CD4-positive, CD25-positive, alpha-beta regulatory T cell (primary cell): ENCODE measurements around the gene ZDHHC14. TPM values are rescaled to one million over a fixed set of nuclear protein-coding genes. Genes with fewer than 3 reads are reported as not detected.
"Not testable (repeated sequence)": the region's sequence is repeated elsewhere in the genome, so short reads cannot be mapped to it uniquely, and the experiment has no call there.

Experiments
- ATAC-seq, 2 donors: fragments of 150-1000 bp; cut with Tn5 transposase; one replicate each; pipeline ENCODE4 v1.10.0; 2021; ENCODE audit warnings: low read depth in 2 of 2, moderate number of reproducible peaks in 2 of 2, moderate library complexity in 1 of 2
- DNase-seq, 3 donors: peaks; one replicate each; pipeline versions ENCODE4 v3.0.0 to v3.0.0-alpha.2; 2012 to 2022; ENCODE audit warnings: mixed read lengths in 1 of 3
- H3K27ac ChIP-seq: one replicate; pipeline ENCODE4 v1.7.0; 2013; ENCODE audit warnings: mild to moderate bottlenecking, low read length; ENCODE audit not compliant: insufficient read depth, poor library complexity, severe bottlenecking
- H3K27me3 ChIP-seq: one replicate; pipeline ENCODE4 v1.7.0; 2013; ENCODE audit warnings: low read length; ENCODE audit not compliant: control insufficient read depth, insufficient read depth
- H3K36me3 ChIP-seq: one replicate; pipeline ENCODE4 v1.7.0; 2013; ENCODE audit warnings: mild to moderate bottlenecking, low read length, moderate library complexity; ENCODE audit not compliant: control insufficient read depth, insufficient read depth
- H3K4me1 ChIP-seq: 2 replicates; pipeline ENCODE4 v1.7.0; 2013; ENCODE audit warnings: mild to moderate bottlenecking, low read length; ENCODE audit not compliant: insufficient read depth, control insufficient read depth, poor library complexity, severe bottlenecking
- H3K4me3 ChIP-seq: one replicate; pipeline ENCODE4 v1.7.0; 2013; ENCODE audit warnings: low read depth, mild to moderate bottlenecking, low read length, moderate library complexity
- H3K9me3 ChIP-seq, 2 experiments: 1 replicate in 1 of 2; 2 replicates in 1 of 2; pipeline ENCODE4 v1.7.0; 2013; ENCODE audit warnings: low read length in 2 of 2, mild to moderate bottlenecking in 1 of 2, moderate library complexity in 1 of 2; ENCODE audit not compliant: control insufficient read depth in 2 of 2
- H3K27ac Mint-ChIP-seq, 3 donors: one replicate each; pipeline ENCODE4 v1.8.0; 2020 to 2022; ENCODE audit warnings: mild to moderate bottlenecking in 3 of 3, mixed read lengths in 3 of 3, moderate library complexity in 2 of 3
- H3K27me3 Mint-ChIP-seq: one replicate; pipeline ENCODE4 v1.8.0; 2022; ENCODE audit warnings: mild to moderate bottlenecking, mixed read lengths
- H3K36me3 Mint-ChIP-seq: one replicate; pipeline ENCODE4 v1.8.0; 2020; ENCODE audit warnings: mixed read lengths
- H3K4me1 Mint-ChIP-seq, 4 donors: one replicate each; pipeline ENCODE4 v1.8.0; 2020 to 2022; ENCODE audit warnings: mixed read lengths in 4 of 4, mild to moderate bottlenecking in 1 of 4
- H3K4me3 Mint-ChIP-seq, 4 donors: one replicate each; pipeline ENCODE4 v1.8.0; 2020 to 2022; ENCODE audit warnings: mild to moderate bottlenecking in 4 of 4, mixed read lengths in 4 of 4, moderate library complexity in 3 of 4
- H3K9me3 Mint-ChIP-seq, 7 donors: one replicate each; pipeline ENCODE4 v1.8.0; 2020 to 2022; ENCODE audit warnings: mixed read lengths in 7 of 7, mild to moderate bottlenecking in 3 of 7, moderate library complexity in 2 of 7
- polyA plus RNA-seq, 4 donors: library from polyadenylated mRNA; unstranded; fragments of 300-500 nt; fragmentation: Illumina TruSeq; gene quantifications; one replicate each; pipeline ENCODE4 v1.2.3, GENCODE V29; 2021
- total RNA-seq: library from RNA; stranded (reverse); gene quantifications from one replicate; pipeline ENCODE4 v1.2.3, GENCODE V29; 2022

The ZDHHC14 gene
- total and polyA plus RNA-seq, 5 donors from 2014 or later = 0.29 to 4.2 (median 1.0) TPM

DNA sequence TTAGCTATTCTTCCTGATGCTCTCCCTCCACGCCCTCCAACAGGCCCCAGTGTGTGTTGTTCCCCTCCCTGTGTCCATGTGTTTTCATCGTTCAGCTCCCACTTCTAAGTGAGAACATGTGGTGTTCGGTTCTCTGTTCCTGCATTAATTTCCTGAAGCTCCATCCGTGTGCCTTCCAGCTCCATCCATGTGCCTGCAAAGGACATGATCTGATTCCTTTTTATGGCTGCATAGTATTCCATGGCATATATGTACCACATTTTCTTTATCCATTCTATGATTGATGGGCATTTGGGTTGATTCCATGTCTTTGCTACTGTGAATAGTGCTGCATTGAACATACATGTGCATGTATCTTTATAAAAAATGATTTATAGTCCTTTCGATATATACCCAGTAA is 27.4 kb downstream of the ZDHHC14 start:
- H3K27ac ChIP-seq, H3K36me3 Mint-ChIP-seq, H3K9me3 ChIP-seq, H3K9me3 Mint-ChIP-seq, H3K36me3 ChIP-seq, H3K4me1 Mint-ChIP-seq, ATAC-seq, H3K27me3 ChIP-seq, H3K27me3 Mint-ChIP-seq, DNase-seq, H3K4me3 ChIP-seq, H3K4me3 Mint-ChIP-seq, H3K4me1 ChIP-seq: not testable (repeated sequence)
- peak overlapping the region in 1 of 3 donors; percentile 36 for H3K27ac Mint-ChIP-seq

DNA sequence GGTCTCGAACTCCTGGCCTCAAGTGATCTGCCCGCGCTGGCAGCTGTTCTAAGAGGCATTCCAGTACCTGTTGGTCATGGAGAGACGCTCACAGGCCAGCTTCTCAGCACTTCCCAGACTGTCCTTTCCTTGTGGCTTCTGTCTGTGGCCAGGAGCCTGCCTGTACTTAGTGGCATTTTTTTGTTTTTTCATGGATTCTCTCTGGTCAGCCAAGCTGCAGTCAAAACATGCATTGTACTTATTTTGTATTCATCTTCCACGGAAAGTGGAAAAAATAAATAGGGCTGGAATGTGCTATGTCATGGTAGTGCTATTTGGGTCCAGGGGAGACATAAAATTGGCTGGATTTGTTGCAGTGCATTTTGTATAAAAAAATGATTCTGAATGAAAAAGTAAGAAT is 29.1 kb downstream of the ZDHHC14 start:
- Histone ChIP-seq H3K36me3 (no peaks in the 10 kb centered on the region), H3K4me1 (no peaks in the 10 kb centered on the region), H3K9me3 (no peaks in the 10 kb centered on the region), H3K27ac (no peak overlapping the region), H3K4me3 (no peak overlapping the region), H3K27me3 (no peaks in the 10 kb centered on the region)
- Mint-ChIP-seq H3K4me1 (peaks cover 0 to 4% (median under 1%) of the 10 kb centered on the region in 4 donors), H3K36me3 (no peaks in the 10 kb centered on the region), H3K27me3 (no peaks in the 10 kb centered on the region), H3K27ac (no peak overlapping the region), H3K9me3 (peaks cover 0 to 1% (median 0%) of the 10 kb centered on the region in 7 donors), H3K4me3 (no peak overlapping the region)
- ATAC-seq (no peak), DNase-seq (no peak)

DNA sequence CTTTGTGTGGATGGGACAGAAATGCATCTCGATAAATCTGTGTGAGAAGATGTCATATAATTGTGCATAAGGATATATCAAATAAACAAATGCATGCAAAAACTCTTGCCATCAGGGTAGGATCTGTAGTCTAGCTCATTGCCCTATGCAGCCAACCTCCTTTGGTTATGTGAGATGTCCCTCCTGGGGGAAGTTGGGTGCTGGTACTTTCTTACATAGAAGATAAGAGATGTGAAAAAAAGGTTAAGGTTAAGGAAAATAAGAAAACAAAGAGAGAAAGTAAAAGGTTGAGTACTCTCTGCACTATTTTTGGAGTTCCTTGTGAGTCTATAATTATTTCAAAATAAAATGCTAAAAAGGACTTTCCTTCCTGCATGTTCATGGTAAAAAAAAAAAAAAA is 30.4 kb downstream of the ZDHHC14 start:
- H3K36me3 ChIP-seq = no peaks in the 10 kb centered on the region
- Mint-ChIP-seq H3K4me3 (no peak overlapping the region), H3K36me3 (no peaks in the 10 kb centered on the region), H3K9me3 (peaks cover 0 to 1% (median 0%) of the 10 kb centered on the region in 7 donors), H3K4me1 (peaks cover 0 to 6% (median under 1%) of the 10 kb centered on the region in 4 donors), H3K27ac (no peak overlapping the region), H3K27me3 (no peaks in the 10 kb centered on the region)
- no peaks in the 10 kb centered on the region for H3K9me3 ChIP-seq
- no peak overlapping the region for H3K4me3 ChIP-seq
- no peak overlapping the region for H3K27ac ChIP-seq
- H3K4me1 ChIP-seq = no peaks in the 10 kb centered on the region
- no peaks in the 10 kb centered on the region for H3K27me3 ChIP-seq
- no peak for ATAC-seq
- no peak for DNase-seq

DNA sequence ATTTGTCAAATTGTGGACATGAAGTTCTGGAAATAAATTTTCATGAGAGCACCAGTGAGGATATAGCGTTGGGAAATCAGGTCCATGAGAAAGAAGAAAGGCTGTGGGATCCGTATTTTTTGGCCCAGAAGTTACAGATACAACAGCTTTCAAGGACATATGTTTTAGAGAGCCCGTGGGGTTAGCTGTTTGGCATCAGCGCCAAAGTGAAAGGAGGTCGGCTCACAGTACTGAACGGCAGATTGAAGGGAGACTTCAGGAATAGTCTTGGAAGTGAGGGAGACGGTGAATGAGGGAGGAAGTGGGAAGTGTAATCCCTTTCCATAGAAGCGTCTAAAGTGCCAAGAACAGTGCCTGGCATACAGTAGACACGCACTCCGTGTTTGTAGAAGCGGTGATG is 31.8 kb downstream of the ZDHHC14 start:
- ATAC-seq (no peak), DNase-seq (no peak)
- H3K36me3 Mint-ChIP-seq = no peaks in the 10 kb centered on the region
- H3K9me3 Mint-ChIP-seq = peaks cover 0 to 1% (median 0%) of the 10 kb centered on the region in 7 donors
- Histone ChIP-seq H3K27me3 (no peaks in the 10 kb centered on the region), H3K36me3 (no peaks in the 10 kb centered on the region), H3K4me3 (no peak overlapping the region), H3K4me1 (no peaks in the 10 kb centered on the region), H3K9me3 (no peaks in the 10 kb centered on the region), H3K27ac (no peak overlapping the region)
- no peak overlapping the region for H3K4me3 Mint-ChIP-seq
- H3K4me1 Mint-ChIP-seq = peaks cover 0 to 6% (median under 1%) of the 10 kb centered on the region in 4 donors
- no peaks in the 10 kb centered on the region for H3K27me3 Mint-ChIP-seq
- H3K27ac Mint-ChIP-seq = no peak overlapping the region

DNA sequence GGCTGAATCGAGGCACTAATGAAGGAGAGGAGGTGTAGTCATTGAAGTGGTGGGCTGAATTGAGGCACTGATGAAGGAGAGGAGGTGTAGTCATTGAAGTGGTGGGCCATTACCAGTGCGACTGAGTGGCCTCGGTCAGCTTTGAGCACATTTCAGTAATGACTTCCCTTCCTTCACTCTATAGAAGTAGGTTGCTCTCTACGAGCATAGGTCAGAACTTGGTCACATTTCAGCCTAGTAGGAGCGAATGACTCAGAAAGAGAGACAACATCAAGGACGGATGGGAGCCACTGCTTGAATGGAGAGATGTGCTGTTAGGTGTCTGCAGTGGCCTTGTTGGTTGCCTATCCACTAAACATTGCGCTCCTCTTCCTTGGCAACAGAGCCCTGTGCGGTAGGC is 39.5 kb downstream of the ZDHHC14 start:
- DNase-seq (no peak), ATAC-seq (no peak)
- Histone ChIP-seq H3K4me3 (no peak overlapping the region), H3K27me3 (no peaks in the 10 kb centered on the region), H3K27ac (no peak overlapping the region), H3K9me3 (no peaks in the 10 kb centered on the region), H3K36me3 (no peaks in the 10 kb centered on the region), H3K4me1 (no peaks in the 10 kb centered on the region)
- H3K4me3 Mint-ChIP-seq = no peak overlapping the region
- no peaks in the 10 kb centered on the region for H3K36me3 Mint-ChIP-seq
- peaks cover 4% of the 10 kb centered on the region for H3K27me3 Mint-ChIP-seq
- H3K9me3 Mint-ChIP-seq = peaks cover 0 to 8% (median 1%) of the 10 kb centered on the region in 7 donors
- no peaks in the 10 kb centered on the region for H3K4me1 Mint-ChIP-seq
- H3K27ac Mint-ChIP-seq = no peak overlapping the region

DNA sequence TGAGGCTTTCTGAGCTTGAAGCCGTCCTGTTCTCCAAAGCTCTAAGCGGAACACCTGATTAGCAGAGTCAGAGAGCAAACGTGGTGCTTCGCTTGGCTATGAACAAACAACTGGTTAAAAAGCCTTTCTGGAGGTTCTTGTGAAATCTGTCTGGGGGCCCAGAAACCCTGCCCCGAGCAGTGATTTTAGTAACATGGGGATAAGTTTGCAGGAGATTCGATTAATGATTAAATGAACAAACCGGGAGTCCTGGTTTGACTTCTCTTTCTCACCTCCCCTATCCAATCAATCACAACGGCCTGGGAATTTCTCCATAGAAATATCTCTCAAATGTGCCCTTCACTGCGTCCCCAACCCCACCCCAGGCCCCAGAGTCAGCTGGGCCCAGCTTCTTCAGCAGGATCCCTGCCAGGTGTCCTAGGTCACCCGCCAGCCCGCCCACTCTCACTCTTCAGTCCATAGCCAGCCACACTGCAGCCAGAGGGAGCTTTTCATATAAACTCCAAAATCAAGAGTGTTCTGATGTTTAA is 43.6 kb downstream of the ZDHHC14 start:
- no peaks in the 10 kb centered on the region for H3K36me3 Mint-ChIP-seq
- no peak overlapping the region for H3K4me3 Mint-ChIP-seq
- H3K9me3 ChIP-seq = no peaks in the 10 kb centered on the region
- peaks cover 0 to 4% (median 1%) of the 10 kb centered on the region in 4 donors for H3K4me1 Mint-ChIP-seq
- ATAC-seq (no peak), DNase-seq (no peak)
- no peaks in the 10 kb centered on the region for H3K27me3 ChIP-seq
- no peak overlapping the region for H3K27ac Mint-ChIP-seq
- H3K27ac ChIP-seq = no peak overlapping the region
- no peaks in the 10 kb centered on the region for H3K36me3 ChIP-seq
- no peak overlapping the region for H3K4me3 ChIP-seq
- peaks cover 5% of the 10 kb centered on the region for H3K27me3 Mint-ChIP-seq
- no peaks in the 10 kb centered on the region for H3K4me1 ChIP-seq
- H3K9me3 Mint-ChIP-seq = peaks cover 0 to 4% (median 0%) of the 10 kb centered on the region in 7 donors

DNA sequence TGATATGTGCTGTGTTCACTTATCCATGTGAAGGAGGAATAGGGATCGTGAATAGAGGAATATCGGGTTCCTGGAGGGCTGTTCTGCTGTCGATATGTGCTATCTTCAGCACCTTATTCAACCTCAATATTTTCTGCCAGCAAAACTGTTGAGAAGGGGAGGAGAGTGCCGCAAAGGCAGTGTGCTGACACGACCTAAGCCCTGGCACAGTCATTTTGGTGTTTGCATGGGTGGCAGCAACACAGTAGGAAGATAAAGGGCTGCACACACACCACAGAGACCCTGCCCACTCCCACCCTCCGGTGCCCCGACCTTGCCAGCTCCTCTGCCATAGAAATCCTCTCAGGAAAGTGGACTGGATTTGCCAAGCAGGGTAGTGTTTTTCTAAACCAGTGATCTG is 47.0 kb downstream of the ZDHHC14 start:
- DNase-seq (no peak), ATAC-seq (no peak)
- H3K9me3 ChIP-seq = no peaks in the 10 kb centered on the region
- H3K27ac ChIP-seq = no peak overlapping the region
- no peaks in the 10 kb centered on the region for H3K27me3 ChIP-seq
- no peaks in the 10 kb centered on the region for H3K4me1 ChIP-seq
- no peak overlapping the region for H3K4me3 Mint-ChIP-seq
- H3K36me3 ChIP-seq = no peaks in the 10 kb centered on the region
- H3K9me3 Mint-ChIP-seq = peaks cover 0 to 1% (median 0%) of the 10 kb centered on the region in 7 donors
- no peak overlapping the region for H3K27ac Mint-ChIP-seq
- H3K4me1 Mint-ChIP-seq = peaks cover 0 to 4% (median 1%) of the 10 kb centered on the region in 4 donors
- H3K27me3 Mint-ChIP-seq = peaks cover 4% of the 10 kb centered on the region
- H3K4me3 ChIP-seq = no peak overlapping the region
- no peaks in the 10 kb centered on the region for H3K36me3 Mint-ChIP-seq

DNA sequence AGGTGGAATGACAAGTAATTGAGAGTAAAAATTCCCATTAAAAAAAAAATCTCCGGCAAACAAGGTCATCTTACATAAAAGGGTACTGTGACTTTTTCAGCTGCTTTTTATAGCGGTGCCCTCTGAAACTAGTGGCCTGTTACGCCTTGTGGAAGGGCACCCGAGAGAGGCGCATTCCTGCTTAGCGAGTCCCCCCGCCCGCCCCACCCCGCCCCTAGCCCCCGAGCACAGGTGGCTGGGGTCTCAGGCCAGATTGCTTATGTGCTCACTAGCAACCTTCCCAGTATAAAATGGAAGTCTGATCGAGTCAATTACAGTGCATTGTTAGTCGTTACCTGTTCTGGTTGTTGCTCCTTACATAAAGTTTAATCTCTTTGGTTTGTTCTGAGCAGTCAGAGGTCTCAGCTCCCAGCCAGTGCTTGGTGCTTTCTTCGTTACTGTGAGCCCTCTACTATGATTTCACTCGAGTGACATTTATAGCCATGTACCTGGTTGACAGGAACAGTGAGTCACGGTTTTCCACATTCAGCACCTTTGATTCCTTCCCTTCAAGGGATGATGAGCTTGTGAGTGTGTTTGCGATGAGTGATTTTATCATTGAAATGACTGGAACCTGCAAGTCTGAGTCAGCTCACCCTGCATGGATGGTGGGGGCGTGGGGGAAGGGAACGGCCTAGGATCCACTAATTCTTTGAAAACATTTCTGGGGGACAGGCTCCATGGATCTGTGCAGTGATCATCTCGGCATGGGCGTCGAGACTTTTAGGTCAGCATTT is 47.6 kb downstream of the ZDHHC14 start:
- Mint-ChIP-seq H3K9me3 (peaks cover 0 to 1% (median 0%) of the 10 kb centered on the region in 7 donors), H3K4me1 (peaks cover 0 to 4% (median 1%) of the 10 kb centered on the region in 4 donors), H3K27ac (no peak overlapping the region), H3K27me3 (peaks cover 4% of the 10 kb centered on the region), H3K36me3 (no peaks in the 10 kb centered on the region), H3K4me3 (no peak overlapping the region)
- no peak for ATAC-seq
- Histone ChIP-seq H3K9me3 (no peaks in the 10 kb centered on the region), H3K27ac (no peak overlapping the region), H3K27me3 (no peaks in the 10 kb centered on the region), H3K4me1 (no peaks in the 10 kb centered on the region), H3K36me3 (no peaks in the 10 kb centered on the region), H3K4me3 (no peak overlapping the region)
- peak in 1 of 3 donors; percentile 8 for DNase-seq
